Thoracic aorta (tissue), 2 donors: ENCODE measurements around the gene BMERB1. TPM values are rescaled to one million over a fixed set of nuclear protein-coding genes. Genes with fewer than 3 reads are reported as not detected.

Experiments used
- ATAC-seq: fragments of 150-250 bp; one replicate; pipeline ENCODE4 v1.8.0; 2017; ENCODE audit warnings: low read depth; ENCODE audit not compliant: insufficient number of reproducible peaks, low FRiP score
- DNase-seq: peaks from one replicate; pipeline ENCODE4 v3.0.0-alpha.2; 2020; ENCODE audit warnings: low spot score
- H3K27ac ChIP-seq, 2 donors: fragments of 200-600 bp; sonication (generic); 1 replicate in 1 of 2; 2 replicates in 1 of 2; pipeline ENCODE4 v1.5.1; 2016; ENCODE audit warnings: mild to moderate bottlenecking in 2 of 2, moderate library complexity in 2 of 2
- H3K27me3 ChIP-seq: fragments of 200-600 bp; sonication (generic); replicated peaks from 2 replicates; pipeline ENCODE4 v1.6.0; 2016; ENCODE audit warnings: mild to moderate bottlenecking; ENCODE audit not compliant: insufficient read depth
- H3K36me3 ChIP-seq: fragments of 200-600 bp; sonication (generic); one replicate; pipeline ENCODE4 v1.5.1; 2016
- H3K4me1 ChIP-seq, 2 donors: fragments of 200-600 bp; sonication (generic); 1 replicate in 1 of 2; 2 replicates in 1 of 2; pipeline versions ENCODE4 v1.5.1 to v1.6.0; 2016; ENCODE audit warnings: low read depth in 2 of 2, mild to moderate bottlenecking in 1 of 2; ENCODE audit not compliant: control insufficient read depth in 1 of 2
- H3K4me3 ChIP-seq: fragments of 200-600 bp; sonication (generic); 2 replicates; pipeline ENCODE4 v1.5.1; 2016; ENCODE audit warnings: mild to moderate bottlenecking
- H3K9me3 ChIP-seq: fragments of 200-600 bp; sonication (generic); 2 replicates; pipeline ENCODE4 v1.5.1; 2016
- total RNA-seq, 2 donors: library from RNA; depleted of rRNA; stranded (reverse); fragments of >200 nt; gene quantifications; one replicate each; pipeline versions ENCODE4 v1.1.0 to v1.2.3, GENCODE V29; 2016
- TF ChIP-seq, protein P1 (sequence below): fragments of 200-600 bp; sonication (generic); IDR thresholded peaks from one replicate; pipeline ENCODE4 v1.5.1; 2019; ENCODE audit warnings: antibody characterized with exemption

The BMERB1 gene
- total RNA-seq, 2 donors from 2014 or later = 75.1 to 95.2 TPM

DNA sequence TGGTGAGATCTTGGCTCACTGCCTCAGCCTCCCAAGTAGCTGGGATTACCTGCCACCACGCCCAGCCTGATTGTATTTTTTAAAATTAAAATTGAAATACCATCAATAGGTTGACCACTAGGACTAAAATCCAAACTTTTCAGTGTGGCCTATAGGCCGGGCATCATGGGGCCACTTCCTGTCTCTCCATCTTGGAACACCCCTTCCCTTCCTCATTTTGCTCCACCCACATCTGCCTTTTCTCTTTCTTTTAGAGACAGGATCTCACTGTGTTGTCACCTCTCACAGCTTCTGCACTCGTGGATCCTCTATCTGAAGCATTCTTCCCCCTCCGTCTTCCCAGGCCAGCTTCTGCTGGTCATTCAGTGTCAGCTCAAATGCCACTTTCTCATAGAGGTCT is 57.0 kb downstream of the BMERB1 start:
- ATAC-seq = no peak

DNA sequence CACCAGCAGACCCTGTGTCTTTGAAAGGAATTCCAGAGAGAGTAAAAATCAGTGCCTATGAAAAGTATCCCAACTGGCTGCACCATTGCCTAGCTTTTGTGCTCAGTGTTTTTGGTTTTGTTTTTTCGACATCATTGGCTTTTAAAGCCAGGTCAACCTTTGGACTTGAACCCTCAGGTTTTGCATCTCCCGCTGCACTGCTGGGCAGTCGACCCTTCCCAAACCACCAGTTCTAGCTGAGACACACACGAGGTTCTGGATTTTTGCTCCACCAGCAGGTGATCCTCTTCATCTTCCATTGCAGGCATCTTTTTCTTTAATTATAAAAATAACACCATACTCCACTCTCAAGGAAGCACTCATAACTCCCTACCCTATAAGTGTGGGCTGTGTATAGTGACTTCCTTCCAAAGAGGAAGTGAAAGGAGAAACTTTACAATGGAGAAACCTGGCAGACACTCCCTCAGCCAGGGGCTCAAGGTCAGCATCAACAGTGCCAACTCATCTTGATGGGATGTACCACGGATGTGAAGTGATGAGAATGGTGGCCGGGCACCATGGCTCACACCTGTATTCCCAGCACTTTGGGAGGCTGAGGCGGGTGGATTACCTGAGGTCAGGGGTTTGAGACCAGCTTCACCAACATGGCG is 57.8 kb downstream of the BMERB1 start:
- H3K27me3 ChIP-seq = no peaks in the 10 kb centered on the region
- TF ChIP-seq, protein P1, sequence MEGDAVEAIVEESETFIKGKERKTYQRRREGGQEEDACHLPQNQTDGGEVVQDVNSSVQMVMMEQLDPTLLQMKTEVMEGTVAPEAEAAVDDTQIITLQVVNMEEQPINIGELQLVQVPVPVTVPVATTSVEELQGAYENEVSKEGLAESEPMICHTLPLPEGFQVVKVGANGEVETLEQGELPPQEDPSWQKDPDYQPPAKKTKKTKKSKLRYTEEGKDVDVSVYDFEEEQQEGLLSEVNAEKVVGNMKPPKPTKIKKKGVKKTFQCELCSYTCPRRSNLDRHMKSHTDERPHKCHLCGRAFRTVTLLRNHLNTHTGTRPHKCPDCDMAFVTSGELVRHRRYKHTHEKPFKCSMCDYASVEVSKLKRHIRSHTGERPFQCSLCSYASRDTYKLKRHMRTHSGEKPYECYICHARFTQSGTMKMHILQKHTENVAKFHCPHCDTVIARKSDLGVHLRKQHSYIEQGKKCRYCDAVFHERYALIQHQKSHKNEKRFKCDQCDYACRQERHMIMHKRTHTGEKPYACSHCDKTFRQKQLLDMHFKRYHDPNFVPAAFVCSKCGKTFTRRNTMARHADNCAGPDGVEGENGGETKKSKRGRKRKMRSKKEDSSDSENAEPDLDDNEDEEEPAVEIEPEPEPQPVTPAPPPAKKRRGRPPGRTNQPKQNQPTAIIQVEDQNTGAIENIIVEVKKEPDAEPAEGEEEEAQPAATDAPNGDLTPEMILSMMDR = no peak
- DNase-seq (no peak), ATAC-seq (no peak)
- H3K9me3 ChIP-seq = no peaks in the 10 kb centered on the region
- no peaks in the 10 kb centered on the region for H3K36me3 ChIP-seq
- H3K4me3 ChIP-seq = no peak overlapping the region
- H3K4me1 ChIP-seq = peaks cover 13 to 29% of the 10 kb centered on the region in 2 donors
- H3K27ac ChIP-seq = no peak overlapping the region

More for the DNA sequence above, 57.0 kb downstream of the BMERB1 start:
- no peak overlapping the region for H3K27ac ChIP-seq
- peaks cover 13 to 29% of the 10 kb centered on the region in 2 donors for H3K4me1 ChIP-seq
- no peaks in the 10 kb centered on the region for H3K36me3 ChIP-seq
- H3K27me3 ChIP-seq = no peaks in the 10 kb centered on the region
- no peak overlapping the region for H3K4me3 ChIP-seq
- H3K9me3 ChIP-seq = no peaks in the 10 kb centered on the region
- no peak for DNase-seq
- TF ChIP-seq, protein P1 = no peak

- no peak overlapping the region for H3K4me3 ChIP-seq
- H3K4me1 ChIP-seq = peaks cover 13 to 20% of the 10 kb centered on the region in 2 donors
- peak overlapping the region in 1 of 2 donors; percentile 5 for H3K27ac ChIP-seq
- H3K27me3 ChIP-seq = no peaks in the 10 kb centered on the region
- TF ChIP-seq, protein P1 = no peak
- ATAC-seq (no peak), DNase-seq (no peak)
- H3K9me3 ChIP-seq = no peaks in the 10 kb centered on the region
- H3K36me3 ChIP-seq = no peaks in the 10 kb centered on the region
Observed at GRCh38 chr16:15493466-15494180, 59.2 kb downstream of the BMERB1 start.

DNA sequence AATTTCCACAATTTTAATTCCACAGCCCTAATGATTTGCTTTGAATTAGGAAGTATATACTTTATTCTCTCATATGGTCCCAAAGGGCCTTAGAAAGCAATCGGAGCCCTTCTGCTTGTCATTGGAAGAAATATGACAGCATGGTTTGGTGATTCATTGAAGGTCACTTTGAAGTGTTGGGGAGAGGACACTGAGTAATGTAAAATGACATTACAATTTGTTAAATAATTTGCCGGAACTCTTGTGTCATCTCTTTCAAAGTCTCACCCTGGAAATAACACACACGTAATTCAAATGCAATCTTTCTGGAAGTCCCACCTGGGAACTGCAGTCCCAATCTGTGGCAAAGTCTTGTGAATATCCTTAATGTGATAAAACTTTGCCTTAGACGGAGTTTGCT is 59.8 kb downstream of the BMERB1 start:
- Histone ChIP-seq H3K4me1 (peaks cover 9 to 14% of the 10 kb centered on the region in 2 donors), H3K27me3 (no peaks in the 10 kb centered on the region), H3K9me3 (no peaks in the 10 kb centered on the region), H3K36me3 (no peaks in the 10 kb centered on the region), H3K4me3 (no peak overlapping the region), H3K27ac (peak overlapping the region in 1 of 2 donors; percentile 5)
- TF ChIP-seq, protein P1 = no peak
- no peak for ATAC-seq
- no peak for DNase-seq

GRCh38 chr16:15495898-15496297 is 61.5 kb downstream of the BMERB1 start:
- H3K36me3 ChIP-seq = no peaks in the 10 kb centered on the region
- DNase-seq = no peak
- ATAC-seq = no peak
- no peak overlapping the region for H3K27ac ChIP-seq
- H3K4me1 ChIP-seq = no peaks in the 10 kb centered on the region
- no peaks in the 10 kb centered on the region for H3K9me3 ChIP-seq
- H3K27me3 ChIP-seq = no peaks in the 10 kb centered on the region
- TF ChIP-seq, protein P1 = no peak
- no peak overlapping the region for H3K4me3 ChIP-seq
